HG03520 (cell line): ENCODE results near the gene TSPAN14.
A peak's percentile ranks its signal among the peaks of the same experiment; 100 is the strongest.

Source experiments
- ATAC-seq: cut with Tn5 transposase; IDR thresholded peaks from one replicate; pipeline ENCODE4 v1.9.1; 2021; ENCODE audit warnings: mild to moderate bottlenecking, moderate library complexity; ENCODE audit not compliant: unreplicated experiment

The TSPAN14 gene

GRCh38 chr10:80454513-80455460, 677 bp downstream of the TSPAN14 start:
- peak; percentile 14 for ATAC-seq

GRCh38 chr10:80455461-80456349, 1.6 kb downstream of the TSPAN14 start:
- no peak for ATAC-seq

GRCh38 chr10:80457554-80458262, 3.6 kb downstream of the TSPAN14 start:
- no peak for ATAC-seq

GRCh38 chr10:80458263-80458625, 4.1 kb downstream of the TSPAN14 start:
- no peak for ATAC-seq

- no peak for ATAC-seq
These were observed 4.5 kb downstream of the TSPAN14 start for GRCh38 chr10:80458638-80459037.

GRCh38 chr10:80459047-80459865, 5.1 kb downstream of the TSPAN14 start:
- ATAC-seq: peak; percentile 37

GRCh38 chr10:80460399-80461207, 6.5 kb downstream of the TSPAN14 start:
- no peak for ATAC-seq

GRCh38 chr10:80461208-80462183, 7.4 kb downstream of the TSPAN14 start:
- no peak for ATAC-seq

GRCh38 chr10:80462299-80462980, 8.3 kb downstream of the TSPAN14 start:
- ATAC-seq: no peak

- no peak for ATAC-seq
These were observed 9.1 kb downstream of the TSPAN14 start for GRCh38 chr10:80462981-80463741.

GRCh38 chr10:80463868-80464267, 9.8 kb downstream of the TSPAN14 start:
- ATAC-seq: no peak

- no peak for ATAC-seq
These were observed 10.7 kb downstream of the TSPAN14 start for GRCh38 chr10:80464557-80465450.

GRCh38 chr10:80465451-80465835, 11.3 kb downstream of the TSPAN14 start:
- ATAC-seq: no peak

- no peak for ATAC-seq
These were observed 11.9 kb downstream of the TSPAN14 start for GRCh38 chr10:80465839-80466590.

- ATAC-seq: no peak
These were observed 12.7 kb downstream of the TSPAN14 start for GRCh38 chr10:80466724-80467326.
